CD4-positive, alpha-beta T cell treated with Interferon gamma for 1 hour (primary cell): ENCODE measurements around the gene CADM2.
"Not testable (repeated sequence)": the region's sequence is repeated elsewhere in the genome, so short reads cannot be mapped to it uniquely, and the experiment has no call there.

Source experiments
- DNase-seq: peaks from one replicate; pipeline ENCODE4 v3.0.0-alpha.2; 2020

The CADM2 gene

GRCh38 chr3:85846940-85847339 lies 888.2 kb downstream of the CADM2 start:
- no peak for DNase-seq

GRCh38 chr3:85851071-85851470 lies 892.3 kb downstream of the CADM2 start:
- DNase-seq = no peak

GRCh38 chr3:85853805-85854204 lies 895.0 kb downstream of the CADM2 start:
- no peak for DNase-seq

GRCh38 chr3:85862893-85863455 lies 904.2 kb downstream of the CADM2 start:
- no peak for DNase-seq

- DNase-seq = no peak
Observed at GRCh38 chr3:85864896-85865295, 906.1 kb downstream of the CADM2 start.

- DNase-seq = no peak
Observed at GRCh38 chr3:85867072-85867471, 908.3 kb downstream of the CADM2 start.

- no peak for DNase-seq
Observed at GRCh38 chr3:85875589-85875988, 916.8 kb downstream of the CADM2 start.

- DNase-seq = no peak
Observed at GRCh38 chr3:85877631-85878030, 918.8 kb downstream of the CADM2 start.

- DNase-seq = no peak
Observed at GRCh38 chr3:85881833-85882393, 923.1 kb downstream of the CADM2 start.

- no peak for DNase-seq
Observed at GRCh38 chr3:85890043-85890555, 931.3 kb downstream of the CADM2 start.

GRCh38 chr3:85903434-85903833 lies 944.6 kb downstream of the CADM2 start:
- DNase-seq = no peak

GRCh38 chr3:85912980-85913379 lies 954.2 kb downstream of the CADM2 start:
- no peak for DNase-seq

- no peak for DNase-seq
Observed at GRCh38 chr3:85922374-85922773, 963.6 kb downstream of the CADM2 start.

GRCh38 chr3:85930718-85931117 lies 971.9 kb downstream of the CADM2 start:
- no peak for DNase-seq

- no peak for DNase-seq
Observed at GRCh38 chr3:85933326-85933725, 974.5 kb downstream of the CADM2 start.

GRCh38 chr3:85935171-85935570 lies 976.4 kb downstream of the CADM2 start:
- no peak for DNase-seq

GRCh38 chr3:85939074-85939482 lies 980.3 kb downstream of the CADM2 start:
- DNase-seq = no peak

GRCh38 chr3:85950435-85950834 lies 991.6 kb downstream of the CADM2 start:
- no peak for DNase-seq

- no peak for DNase-seq
Observed at GRCh38 chr3:85960793-85961192, 1002.0 kb downstream of the CADM2 start.

GRCh38 chr3:85977615-85978338 lies 1019.0 kb downstream of the CADM2 start:
- no peak for DNase-seq

GRCh38 chr3:85979034-85979433 lies 1020.2 kb downstream of the CADM2 start:
- no peak for DNase-seq

GRCh38 chr3:85989581-85989980 lies 1030.8 kb downstream of the CADM2 start:
- DNase-seq = not testable (repeated sequence)

GRCh38 chr3:86029590-86029989 lies 1070.8 kb downstream of the CADM2 start:
- no peak for DNase-seq

GRCh38 chr3:86037916-86038315 lies 1079.1 kb downstream of the CADM2 start:
- no peak for DNase-seq
